ENCODE data around the gene SCAF8. TPM values are rescaled to one million over a fixed set of nuclear protein-coding genes. Genes with fewer than 3 reads are reported as not detected.
"Not testable (repeated sequence)": the region's sequence is repeated elsewhere in the genome, so short reads cannot be mapped to it uniquely, and the experiment has no call there.

The SCAF8 gene
- total RNA-seq, 4 donors from 2014 or later = 29.5 to 52.8 (median 37.4) TPM

DNA sequence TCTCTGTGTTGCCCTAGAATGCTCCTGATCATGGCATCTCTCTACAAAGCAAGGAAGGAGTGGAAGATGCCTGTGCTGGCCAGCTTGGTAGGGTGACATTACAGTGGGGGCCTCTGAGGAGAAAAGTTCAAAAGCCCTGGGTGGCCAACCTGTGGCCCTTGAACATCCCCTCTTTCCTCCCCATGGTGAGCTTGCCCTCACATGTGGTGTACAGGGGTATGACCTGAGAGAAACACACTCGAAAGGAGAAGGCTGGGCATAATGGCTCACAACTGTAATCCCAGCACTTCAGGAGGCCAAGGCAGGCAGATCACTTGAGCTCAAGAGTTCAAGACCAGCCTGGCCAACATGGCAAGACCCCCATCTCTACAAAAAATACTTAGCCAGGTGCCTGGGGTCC lies 36.6 kb upstream of the SCAF8 start:
- no peak for ATAC-seq (ENCODE audit: low FRiP score)
- DNase-seq (ENCODE audit: low spot score) = no peak
- TF ChIP-seq, protein P1, sequence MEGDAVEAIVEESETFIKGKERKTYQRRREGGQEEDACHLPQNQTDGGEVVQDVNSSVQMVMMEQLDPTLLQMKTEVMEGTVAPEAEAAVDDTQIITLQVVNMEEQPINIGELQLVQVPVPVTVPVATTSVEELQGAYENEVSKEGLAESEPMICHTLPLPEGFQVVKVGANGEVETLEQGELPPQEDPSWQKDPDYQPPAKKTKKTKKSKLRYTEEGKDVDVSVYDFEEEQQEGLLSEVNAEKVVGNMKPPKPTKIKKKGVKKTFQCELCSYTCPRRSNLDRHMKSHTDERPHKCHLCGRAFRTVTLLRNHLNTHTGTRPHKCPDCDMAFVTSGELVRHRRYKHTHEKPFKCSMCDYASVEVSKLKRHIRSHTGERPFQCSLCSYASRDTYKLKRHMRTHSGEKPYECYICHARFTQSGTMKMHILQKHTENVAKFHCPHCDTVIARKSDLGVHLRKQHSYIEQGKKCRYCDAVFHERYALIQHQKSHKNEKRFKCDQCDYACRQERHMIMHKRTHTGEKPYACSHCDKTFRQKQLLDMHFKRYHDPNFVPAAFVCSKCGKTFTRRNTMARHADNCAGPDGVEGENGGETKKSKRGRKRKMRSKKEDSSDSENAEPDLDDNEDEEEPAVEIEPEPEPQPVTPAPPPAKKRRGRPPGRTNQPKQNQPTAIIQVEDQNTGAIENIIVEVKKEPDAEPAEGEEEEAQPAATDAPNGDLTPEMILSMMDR (IDR thresholded peaks at IDR 0.05) = no peak

DNA sequence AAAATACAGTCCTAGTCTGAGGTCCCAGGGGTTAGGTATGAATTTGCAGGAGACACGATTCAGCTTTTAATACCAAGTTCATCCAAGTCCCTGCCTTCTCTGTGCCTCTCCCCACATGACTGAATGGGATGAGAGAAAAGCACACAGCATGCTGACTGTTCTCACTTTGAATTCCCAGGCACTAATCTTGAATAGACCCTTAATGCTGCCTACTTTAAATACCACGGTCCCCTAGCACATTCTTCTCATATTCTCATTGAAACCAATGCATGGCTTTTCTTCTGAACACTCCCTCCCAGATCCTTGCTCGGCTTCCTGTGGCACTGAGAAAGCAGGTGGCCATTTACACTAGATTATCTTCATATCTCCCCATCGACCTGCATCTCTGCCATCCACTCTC lies 30.1 kb upstream of the SCAF8 start:
- ATAC-seq (ENCODE audit: low FRiP score) (no peak), DNase-seq (ENCODE audit: low spot score) (no peak)
- TF ChIP-seq, protein P1 (IDR thresholded peaks at IDR 0.05) = no peak

DNA sequence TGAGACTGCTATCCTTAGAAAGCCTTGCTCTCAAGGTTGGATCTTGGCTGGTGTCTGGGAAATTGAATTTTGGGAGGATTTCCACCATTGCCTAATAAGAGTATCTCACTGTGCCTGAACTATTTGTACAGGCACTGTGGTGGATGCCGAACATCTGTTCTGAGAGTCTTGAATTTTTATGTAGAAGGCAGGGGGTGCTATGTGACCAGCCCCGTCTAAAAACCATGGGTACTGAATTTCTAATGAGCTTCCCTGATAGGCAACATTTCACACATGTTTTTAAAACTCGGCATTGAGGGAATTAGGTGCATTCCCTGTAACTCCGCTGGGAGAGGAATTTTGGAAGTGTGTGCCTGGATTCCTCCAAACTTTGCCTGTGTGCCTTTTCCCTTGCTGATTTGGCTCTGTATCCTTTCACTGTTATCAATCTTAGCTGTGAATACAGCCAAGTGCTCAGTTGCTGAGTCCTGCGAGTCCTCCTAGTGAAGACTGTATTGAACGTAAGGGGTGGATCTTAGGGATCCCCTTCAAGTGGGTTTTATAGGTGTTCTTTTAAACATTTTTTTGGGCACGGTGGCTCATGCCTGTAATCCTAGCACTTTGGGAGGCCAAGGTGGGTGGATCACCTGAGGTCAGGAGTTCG lies 27.6 kb upstream of the SCAF8 start:
- DNase-seq (ENCODE audit: low spot score) (no peak), ATAC-seq (ENCODE audit: low FRiP score) (no peak)
- TF ChIP-seq, protein P1 (IDR thresholded peaks at IDR 0.05) = no peak

DNA sequence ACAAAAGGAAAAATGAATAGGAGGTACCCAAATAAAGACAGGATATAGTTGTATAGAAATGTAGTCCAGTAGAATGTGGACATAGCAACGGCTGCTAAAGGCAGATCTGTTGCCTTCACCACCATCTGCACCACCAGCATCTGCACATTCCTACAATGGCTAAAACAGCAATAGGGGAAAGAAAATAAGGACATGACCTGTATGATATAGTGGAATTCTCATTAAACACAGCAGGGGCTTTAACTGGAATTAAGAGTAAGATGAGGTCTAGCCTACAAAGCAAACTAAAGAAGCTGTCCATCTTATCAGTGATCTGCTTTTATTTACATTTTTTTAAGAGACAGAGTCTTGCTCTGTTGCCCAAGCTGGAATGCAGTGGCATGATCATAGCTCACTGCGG lies 26.8 kb upstream of the SCAF8 start:
- ATAC-seq (ENCODE audit: low FRiP score) (no peak), DNase-seq (ENCODE audit: low spot score) (no peak)
- TF ChIP-seq, protein P1 (IDR thresholded peaks at IDR 0.05) = no peak

DNA sequence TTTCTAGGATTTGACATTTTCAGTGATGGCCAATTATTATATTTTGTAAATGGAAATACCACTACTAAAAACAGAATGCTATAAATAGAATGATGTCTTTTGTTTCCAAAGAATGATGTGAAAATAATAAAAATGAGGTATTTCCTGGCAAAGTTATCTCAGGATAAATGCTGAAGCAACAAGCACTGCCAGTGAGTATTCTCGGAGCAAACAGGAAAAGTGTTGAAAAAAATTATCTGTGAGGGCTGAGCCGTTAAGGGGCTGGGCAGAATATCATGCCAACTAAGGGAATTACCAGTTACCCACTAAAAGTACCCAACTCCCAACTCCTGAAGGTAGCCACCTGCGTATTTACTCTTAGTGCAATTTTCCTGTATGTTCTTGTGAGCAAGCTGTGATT lies 23.6 kb upstream of the SCAF8 start:
- DNase-seq (ENCODE audit: low spot score) (no peak), ATAC-seq (ENCODE audit: low FRiP score) (no peak)
- TF ChIP-seq, protein P1 (IDR thresholded peaks at IDR 0.05) = no peak

DNA sequence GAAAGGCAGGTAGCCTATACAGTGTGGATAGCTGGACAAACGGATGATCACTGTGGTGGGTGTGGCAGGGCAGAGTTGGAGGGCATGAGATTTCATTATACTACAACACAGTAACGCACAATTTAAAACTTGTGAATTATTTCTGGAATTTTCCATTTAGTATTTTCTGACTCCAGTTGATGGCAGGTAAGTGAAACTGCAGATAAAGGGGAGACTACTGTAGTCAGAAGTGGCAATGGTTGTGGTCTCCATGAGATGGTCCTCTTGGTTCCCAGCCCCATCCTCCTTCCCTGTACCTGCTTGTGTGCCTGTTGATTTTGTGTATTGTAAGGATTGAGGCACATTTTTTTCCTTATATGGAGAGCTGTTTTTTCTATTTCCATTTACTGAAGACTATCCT lies 22.5 kb upstream of the SCAF8 start:
- DNase-seq (ENCODE audit: low spot score) (no peak), ATAC-seq (ENCODE audit: low FRiP score) (no peak)
- TF ChIP-seq, protein P1 (IDR thresholded peaks at IDR 0.05) = no peak

DNA sequence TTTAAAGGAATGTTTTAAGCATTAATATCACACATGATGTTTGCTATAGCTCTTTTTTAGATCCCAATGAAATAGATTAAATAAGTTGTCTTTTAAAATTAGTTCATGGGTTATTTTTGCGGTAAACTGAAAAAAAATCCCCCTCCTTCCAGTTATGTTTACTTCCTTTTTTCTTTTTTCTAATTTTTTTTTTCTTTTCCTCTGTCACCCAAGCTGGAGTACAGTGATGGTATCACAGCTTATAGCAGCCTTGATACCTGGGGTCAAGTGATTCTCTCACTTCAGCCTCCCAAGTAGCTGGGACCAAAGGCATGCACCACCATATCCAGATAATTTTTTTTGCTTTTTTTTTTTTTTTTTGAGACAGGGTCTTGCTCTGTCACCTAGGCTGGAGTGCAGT lies 17.8 kb upstream of the SCAF8 start:
- TF ChIP-seq, protein P1 (IDR thresholded peaks at IDR 0.05) = no peak
- no peak for DNase-seq (ENCODE audit: low spot score)
- ATAC-seq (ENCODE audit: low FRiP score) = no peak

DNA sequence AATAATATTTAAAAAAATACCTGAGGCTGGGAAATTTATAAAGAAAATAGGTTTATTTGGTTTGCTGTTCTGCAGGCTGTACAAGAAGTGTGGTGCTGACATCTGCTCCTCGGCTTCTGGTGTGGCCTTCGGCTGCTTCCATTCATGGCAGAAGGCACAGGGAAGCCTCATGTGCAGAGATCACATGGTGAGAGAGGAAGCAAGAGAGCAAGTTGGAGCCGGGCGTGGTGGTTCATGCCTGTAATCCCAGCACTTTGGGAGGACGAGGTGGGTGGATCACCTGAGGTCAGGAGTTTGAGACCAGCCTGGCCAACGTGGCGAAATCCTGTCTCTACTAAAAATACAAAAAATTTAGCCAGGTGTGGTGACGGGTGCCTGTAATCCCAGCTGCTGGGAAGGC lies 16.9 kb upstream of the SCAF8 start:
- not testable (repeated sequence) for ATAC-seq (ENCODE audit: low FRiP score); DNase-seq (ENCODE audit: low spot score)
